Liver (tissue), 9 donors: ENCODE data around the gene FAM89B. TPM values are rescaled to one million over a fixed set of nuclear protein-coding genes. Genes with fewer than 3 reads are reported as not detected.

Source experiments
- DNase-seq: peaks from one replicate; pipeline ENCODE4 v3.0.0-alpha.2; 2017; ENCODE audit warnings: low spot score
- H3K27ac ChIP-seq, 2 donors: one replicate each; pipeline ENCODE4 v1.7.0; 2013; ENCODE audit warnings: inconsistent platforms in 2 of 2, low read length in 2 of 2, control low read depth in 1 of 2, low read depth in 1 of 2, mild to moderate bottlenecking in 1 of 2
- H3K27me3 ChIP-seq, 4 donors: one replicate each; pipeline versions ENCODE4 v1.6.1 to v1.7.0; 2013; ENCODE audit warnings: low read length in 3 of 4, inconsistent platforms in 1 of 4, mild to moderate bottlenecking in 1 of 4, moderate library complexity in 1 of 4; ENCODE audit not compliant: control insufficient read depth in 4 of 4, insufficient read depth in 4 of 4
- H3K36me3 ChIP-seq, 4 donors: one replicate each; pipeline versions ENCODE4 v1.6.1 to v1.7.0; 2013; ENCODE audit warnings: low read length in 3 of 4, mild to moderate bottlenecking in 3 of 4, low read depth in 1 of 4, moderate library complexity in 1 of 4; ENCODE audit not compliant: control insufficient read depth in 4 of 4, insufficient read depth in 3 of 4
- H3K4me1 ChIP-seq, 4 donors: one replicate each; pipeline versions ENCODE4 v1.6.1 to v1.7.0; 2013; ENCODE audit warnings: low read length in 3 of 4, mild to moderate bottlenecking in 3 of 4, moderate library complexity in 1 of 4; ENCODE audit not compliant: control insufficient read depth in 4 of 4, insufficient read depth in 4 of 4
- H3K4me3 ChIP-seq, 3 donors: one replicate each; pipeline versions ENCODE4 v1.6.1 to v1.7.0; 2013; ENCODE audit warnings: low read length in 3 of 3, control low read depth in 1 of 3, low read depth in 1 of 3, mild to moderate bottlenecking in 1 of 3
- H3K9ac ChIP-seq, 2 donors: one replicate each; pipeline ENCODE4 v1.7.0; 2013; ENCODE audit warnings: low read length in 2 of 2, mild to moderate bottlenecking in 2 of 2, moderate library complexity in 2 of 2, control low read depth in 1 of 2, low read depth in 1 of 2
- H3K9me3 ChIP-seq, 4 donors: one replicate each; pipeline versions ENCODE4 v1.6.1 to v1.7.0; 2013; ENCODE audit warnings: low read length in 3 of 4; ENCODE audit not compliant: control insufficient read depth in 4 of 4
- EGR1 ChIP-seq, 2 donors: IDR thresholded peaks; 2 replicates each; pipeline ENCODE4 v1.6.1; 2016 to 2018; ENCODE audit warnings: antibody characterized with exemption in 2 of 2, low read depth in 2 of 2
- FOXA2 ChIP-seq: IDR thresholded peaks from 2 replicates; pipeline ENCODE4 v1.6.1; 2016; ENCODE audit warnings: antibody characterized with exemption
- GABPA ChIP-seq, 2 donors: IDR thresholded peaks in 1 of 2; conservative IDR thresholded peaks in 1 of 2; 2 replicates each; pipeline ENCODE4 v1.6.1; 2016; ENCODE audit warnings: antibody characterized with exemption in 2 of 2, mild to moderate bottlenecking in 1 of 2, moderate library complexity in 1 of 2
- HNF4A ChIP-seq, 2 donors: conservative IDR thresholded peaks; 2 replicates each; pipeline ENCODE4 v1.6.1; 2016; ENCODE audit warnings: antibody characterized with exemption in 2 of 2, mild to moderate bottlenecking in 2 of 2
- HNF4G ChIP-seq: IDR thresholded peaks from 2 replicates; pipeline ENCODE4 v1.6.1; 2016; ENCODE audit warnings: antibody characterized with exemption
- JUND ChIP-seq, 2 donors: IDR thresholded peaks; 2 replicates each; pipeline ENCODE4 v1.6.1; 2016; ENCODE audit warnings: antibody characterized with exemption in 2 of 2
- NR2F2 ChIP-seq: IDR thresholded peaks from 2 replicates; pipeline ENCODE4 v1.6.1; 2016; ENCODE audit warnings: antibody characterized with exemption
- RAD21 ChIP-seq, 2 donors: IDR thresholded peaks; 2 replicates each; pipeline ENCODE4 v1.6.1; 2016; ENCODE audit warnings: antibody characterized with exemption in 2 of 2, mild to moderate bottlenecking in 2 of 2
- RXRA ChIP-seq, 2 donors: IDR thresholded peaks; 2 replicates each; pipeline ENCODE4 v1.6.1; 2017 to 2018; ENCODE audit warnings: antibody characterized with exemption in 2 of 2, mild to moderate bottlenecking in 1 of 2
- SP1 ChIP-seq: IDR thresholded peaks from 2 replicates; pipeline ENCODE4 v1.6.1; 2018; ENCODE audit warnings: antibody characterized with exemption, mild to moderate bottlenecking
- TAF1 ChIP-seq: conservative IDR thresholded peaks from 2 replicates; pipeline ENCODE4 v1.6.1; 2016; ENCODE audit warnings: antibody characterized with exemption, mild to moderate bottlenecking
- YY1 ChIP-seq: IDR thresholded peaks from 2 replicates; pipeline ENCODE4 v1.6.1; 2016; ENCODE audit warnings: antibody characterized with exemption, mild to moderate bottlenecking
- WGBS: extraction: QIAGEN DNeasy Blood & Tissue Kit; methylation state at CpG from one replicate; pipeline ENCODE4 v1.1.7; 2013; 5-methylcytosine and 5-hydroxymethylcytosine counted together
- polyA plus RNA-seq, 2 donors: library from polyadenylated mRNA; stranded (reverse) in 1 of 2; unstranded in 1 of 2; fragments of 200-250 nt in 1 of 2; fragments of >200 nt in 1 of 2; fragmentation: Nextera tagmentation in 1 of 2; extraction: Ambion mirVana in 1 of 2; gene quantifications; one replicate each; pipeline versions ENCODE4 v1.2.1 to v1.2.3, GENCODE V29; 2013 to 2015
- total RNA-seq, 2 donors: library from RNA; depleted of rRNA; stranded (reverse); fragments of >200 nt; gene quantifications; one replicate each; pipeline ENCODE4 v1.2.3, GENCODE V29; 2014
- TF ChIP-seq, protein P1 (sequence below): IDR thresholded peaks from 2 replicates; pipeline ENCODE4 v1.6.1; 2016; ENCODE audit warnings: antibody characterized with exemption
- TF ChIP-seq, protein P2 (sequence below): IDR thresholded peaks from 2 replicates; pipeline ENCODE4 v1.6.1; 2016; ENCODE audit warnings: antibody characterized with exemption, mild to moderate bottlenecking
- TF ChIP-seq, protein P3 (sequence below): IDR thresholded peaks from 2 replicates; pipeline ENCODE4 v1.6.1; 2016; ENCODE audit warnings: antibody characterized with exemption
- TF ChIP-seq, protein P4 (sequence below): IDR thresholded peaks from 2 replicates; pipeline ENCODE4 v1.6.1; 2016; ENCODE audit warnings: antibody characterized with exemption
- TF ChIP-seq, protein P5 (sequence below): fragments of 150-350 bp; IDR thresholded peaks from 2 replicates; pipeline ENCODE4 v1.5.1; 2017; ENCODE audit warnings: improper control_type of control experiment, low read depth, low read length; ENCODE audit not compliant: missing input control
- donor health status: healthy.
- donor health status: healthy.
- donor health status: healthy.
- donor health status: healthy.
- donor health status: healthy.

FAM89B gene
- total and polyA plus RNA-seq, 4 donors: 4.7 to 16.7 (median 9.5) TPM

DNA sequence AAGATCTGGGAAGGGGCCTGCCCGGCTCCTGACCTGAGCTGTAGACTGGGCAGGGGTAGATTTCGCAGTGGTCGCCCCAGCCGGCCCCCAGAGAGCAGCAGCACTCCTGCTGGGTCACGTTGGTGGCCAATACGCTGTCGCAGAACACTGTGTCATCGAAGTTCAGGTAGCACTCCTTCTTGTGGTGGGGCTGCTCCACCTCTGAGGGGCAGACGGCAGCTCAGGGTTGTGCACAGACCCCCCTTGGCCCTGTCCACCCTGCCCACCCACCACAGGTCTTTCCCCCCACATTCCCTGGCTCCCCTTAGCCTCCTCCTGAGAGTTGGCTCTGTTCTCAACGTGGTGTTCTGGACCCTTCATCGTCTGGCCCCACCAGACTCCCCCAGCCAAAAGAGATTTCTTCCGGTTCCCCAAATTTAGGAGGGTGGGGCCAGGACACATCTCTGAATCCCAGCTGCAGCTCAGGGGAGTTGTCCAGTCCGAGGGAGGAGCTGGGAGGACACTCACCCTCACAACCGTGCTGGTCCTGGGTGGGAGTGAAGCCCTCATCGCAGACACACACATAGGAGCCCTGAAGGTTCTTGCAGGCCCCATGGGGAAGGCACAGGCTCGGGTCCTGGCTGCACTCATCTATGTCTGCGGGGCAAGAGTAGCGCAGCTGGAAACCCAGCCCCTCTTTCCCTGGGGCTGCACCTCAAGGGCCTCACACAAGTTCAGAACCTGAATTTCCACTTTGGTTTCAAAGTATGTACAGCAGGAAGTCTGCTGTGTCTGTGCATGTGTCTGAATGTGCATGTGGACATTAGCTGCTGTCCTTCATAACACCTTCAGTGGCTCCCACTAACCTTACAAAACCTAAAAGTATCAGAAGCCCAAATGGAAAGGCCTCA lies 31.0 kb upstream of the FAM89B start:
- Histone ChIP-seq H3K36me3 (peaks cover 1 to 11% (median 7%) of the 10 kb centered on the region in 4 donors), H3K9me3 (no peaks in the 10 kb centered on the region), H3K27me3 (no peaks in the 10 kb centered on the region), H3K27ac (peak overlapping the region; percentile 74 to 84), H3K9ac (peak overlapping the region in 1 of 2 donors; percentile 15), H3K4me1 (peaks cover 11 to 42% (median 26%) of the 10 kb centered on the region in 4 donors), H3K4me3 (peak overlapping the region in 1 of 3 donors; percentile 51)
- TF ChIP-seq TAF1 (no peak), HNF4G (no peak), NR2F2 (no peak), GABPA (IDR thresholded peaks at IDR 0.05 in 1 of 2, conservative IDR thresholded peaks at IDR 0.05 in 1 of 2) (no peak), YY1 (no peak), RAD21 (IDR thresholded peaks at IDR 0.05) (no peak), FOXA2 (no peak), SP1 (no peak), JUND (IDR thresholded peaks at IDR 0.05) (no peak), EGR1 (IDR thresholded peaks at IDR 0.05; ENCODE audit: low read depth in 2 of 2) (no peak), RXRA (IDR thresholded peaks at IDR 0.05) (no peak), HNF4A (conservative IDR thresholded peaks at IDR 0.05) (no peak)
- TF ChIP-seq, protein P1, sequence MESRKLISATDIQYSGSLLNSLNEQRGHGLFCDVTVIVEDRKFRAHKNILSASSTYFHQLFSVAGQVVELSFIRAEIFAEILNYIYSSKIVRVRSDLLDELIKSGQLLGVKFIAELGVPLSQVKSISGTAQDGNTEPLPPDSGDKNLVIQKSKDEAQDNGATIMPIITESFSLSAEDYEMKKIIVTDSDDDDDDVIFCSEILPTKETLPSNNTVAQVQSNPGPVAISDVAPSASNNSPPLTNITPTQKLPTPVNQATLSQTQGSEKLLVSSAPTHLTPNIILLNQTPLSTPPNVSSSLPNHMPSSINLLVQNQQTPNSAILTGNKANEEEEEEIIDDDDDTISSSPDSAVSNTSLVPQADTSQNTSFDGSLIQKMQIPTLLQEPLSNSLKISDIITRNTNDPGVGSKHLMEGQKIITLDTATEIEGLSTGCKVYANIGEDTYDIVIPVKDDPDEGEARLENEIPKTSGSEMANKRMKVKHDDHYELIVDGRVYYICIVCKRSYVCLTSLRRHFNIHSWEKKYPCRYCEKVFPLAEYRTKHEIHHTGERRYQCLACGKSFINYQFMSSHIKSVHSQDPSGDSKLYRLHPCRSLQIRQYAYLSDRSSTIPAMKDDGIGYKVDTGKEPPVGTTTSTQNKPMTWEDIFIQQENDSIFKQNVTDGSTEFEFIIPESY: no peak
- TF ChIP-seq, protein P2, sequence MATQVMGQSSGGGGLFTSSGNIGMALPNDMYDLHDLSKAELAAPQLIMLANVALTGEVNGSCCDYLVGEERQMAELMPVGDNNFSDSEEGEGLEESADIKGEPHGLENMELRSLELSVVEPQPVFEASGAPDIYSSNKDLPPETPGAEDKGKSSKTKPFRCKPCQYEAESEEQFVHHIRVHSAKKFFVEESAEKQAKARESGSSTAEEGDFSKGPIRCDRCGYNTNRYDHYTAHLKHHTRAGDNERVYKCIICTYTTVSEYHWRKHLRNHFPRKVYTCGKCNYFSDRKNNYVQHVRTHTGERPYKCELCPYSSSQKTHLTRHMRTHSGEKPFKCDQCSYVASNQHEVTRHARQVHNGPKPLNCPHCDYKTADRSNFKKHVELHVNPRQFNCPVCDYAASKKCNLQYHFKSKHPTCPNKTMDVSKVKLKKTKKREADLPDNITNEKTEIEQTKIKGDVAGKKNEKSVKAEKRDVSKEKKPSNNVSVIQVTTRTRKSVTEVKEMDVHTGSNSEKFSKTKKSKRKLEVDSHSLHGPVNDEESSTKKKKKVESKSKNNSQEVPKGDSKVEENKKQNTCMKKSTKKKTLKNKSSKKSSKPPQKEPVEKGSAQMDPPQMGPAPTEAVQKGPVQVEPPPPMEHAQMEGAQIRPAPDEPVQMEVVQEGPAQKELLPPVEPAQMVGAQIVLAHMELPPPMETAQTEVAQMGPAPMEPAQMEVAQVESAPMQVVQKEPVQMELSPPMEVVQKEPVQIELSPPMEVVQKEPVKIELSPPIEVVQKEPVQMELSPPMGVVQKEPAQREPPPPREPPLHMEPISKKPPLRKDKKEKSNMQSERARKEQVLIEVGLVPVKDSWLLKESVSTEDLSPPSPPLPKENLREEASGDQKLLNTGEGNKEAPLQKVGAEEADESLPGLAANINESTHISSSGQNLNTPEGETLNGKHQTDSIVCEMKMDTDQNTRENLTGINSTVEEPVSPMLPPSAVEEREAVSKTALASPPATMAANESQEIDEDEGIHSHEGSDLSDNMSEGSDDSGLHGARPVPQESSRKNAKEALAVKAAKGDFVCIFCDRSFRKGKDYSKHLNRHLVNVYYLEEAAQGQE: no peak
- TF ChIP-seq, protein P3, sequence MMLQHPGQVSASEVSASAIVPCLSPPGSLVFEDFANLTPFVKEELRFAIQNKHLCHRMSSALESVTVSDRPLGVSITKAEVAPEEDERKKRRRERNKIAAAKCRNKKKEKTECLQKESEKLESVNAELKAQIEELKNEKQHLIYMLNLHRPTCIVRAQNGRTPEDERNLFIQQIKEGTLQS: no peak
- TF ChIP-seq, protein P4, sequence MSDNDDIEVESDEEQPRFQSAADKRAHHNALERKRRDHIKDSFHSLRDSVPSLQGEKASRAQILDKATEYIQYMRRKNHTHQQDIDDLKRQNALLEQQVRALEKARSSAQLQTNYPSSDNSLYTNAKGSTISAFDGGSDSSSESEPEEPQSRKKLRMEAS: no peak
- TF ChIP-seq, protein P5, sequence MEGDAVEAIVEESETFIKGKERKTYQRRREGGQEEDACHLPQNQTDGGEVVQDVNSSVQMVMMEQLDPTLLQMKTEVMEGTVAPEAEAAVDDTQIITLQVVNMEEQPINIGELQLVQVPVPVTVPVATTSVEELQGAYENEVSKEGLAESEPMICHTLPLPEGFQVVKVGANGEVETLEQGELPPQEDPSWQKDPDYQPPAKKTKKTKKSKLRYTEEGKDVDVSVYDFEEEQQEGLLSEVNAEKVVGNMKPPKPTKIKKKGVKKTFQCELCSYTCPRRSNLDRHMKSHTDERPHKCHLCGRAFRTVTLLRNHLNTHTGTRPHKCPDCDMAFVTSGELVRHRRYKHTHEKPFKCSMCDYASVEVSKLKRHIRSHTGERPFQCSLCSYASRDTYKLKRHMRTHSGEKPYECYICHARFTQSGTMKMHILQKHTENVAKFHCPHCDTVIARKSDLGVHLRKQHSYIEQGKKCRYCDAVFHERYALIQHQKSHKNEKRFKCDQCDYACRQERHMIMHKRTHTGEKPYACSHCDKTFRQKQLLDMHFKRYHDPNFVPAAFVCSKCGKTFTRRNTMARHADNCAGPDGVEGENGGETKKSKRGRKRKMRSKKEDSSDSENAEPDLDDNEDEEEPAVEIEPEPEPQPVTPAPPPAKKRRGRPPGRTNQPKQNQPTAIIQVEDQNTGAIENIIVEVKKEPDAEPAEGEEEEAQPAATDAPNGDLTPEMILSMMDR: no peak
- 57% methylated on average over 18 of the region's 18 CpGs for WGBS
- DNase-seq: no peak
